Fibroblast of gingiva (primary cell): ENCODE results near the gene RPS23.
A peak's percentile ranks its signal among the peaks of the same experiment; 100 is the strongest.
"Not testable (repeated sequence)": the region's sequence is repeated elsewhere in the genome, so short reads cannot be mapped to it uniquely, and the experiment has no call there.

Experiments
- DNase-seq: peaks from one replicate; pipeline ENCODE4 v3.0.0-alpha.2; 2011; ENCODE audit warnings: low read depth

Gene RPS23

DNA sequence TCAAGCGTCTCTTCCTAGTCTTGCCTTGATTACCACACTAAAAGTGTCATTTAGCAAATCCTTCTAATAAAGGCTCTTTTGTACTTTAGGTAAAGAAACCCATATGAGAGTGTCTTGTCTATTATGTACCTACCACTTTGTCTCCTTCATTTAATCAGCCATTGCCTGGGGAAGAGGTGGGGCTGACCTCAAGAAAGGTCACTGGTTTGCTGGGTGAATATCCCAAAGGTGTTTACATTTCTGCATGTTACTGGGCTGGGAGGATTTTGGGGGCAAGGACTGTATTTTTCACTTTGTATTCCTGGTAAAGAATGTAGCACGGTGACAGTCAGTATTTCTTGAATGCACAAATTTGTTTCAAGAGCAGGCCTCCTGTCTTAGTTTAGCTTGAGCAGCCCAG, 11.9 kb upstream of the RPS23 start:
- DNase-seq: no peak

DNA sequence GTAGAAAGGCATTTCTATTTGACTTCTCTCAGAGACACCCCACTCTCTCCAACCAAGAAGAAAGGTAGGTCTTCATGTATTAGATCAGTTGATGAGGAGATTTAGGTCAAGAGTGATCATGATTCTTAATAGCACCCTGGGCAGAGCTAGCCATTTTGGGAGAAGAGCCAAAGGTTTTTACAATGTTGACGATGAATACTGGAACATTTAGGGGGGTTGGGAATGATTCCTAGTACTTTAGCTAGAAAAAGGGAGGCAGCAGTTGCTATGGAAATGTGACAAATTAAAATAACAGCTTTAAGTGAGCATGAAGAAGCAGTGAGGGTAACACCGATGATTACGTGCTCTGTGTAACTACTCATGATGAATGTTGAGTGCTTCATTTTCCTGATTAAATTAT, 9.5 kb upstream of the RPS23 start:
- DNase-seq: no peak

DNA sequence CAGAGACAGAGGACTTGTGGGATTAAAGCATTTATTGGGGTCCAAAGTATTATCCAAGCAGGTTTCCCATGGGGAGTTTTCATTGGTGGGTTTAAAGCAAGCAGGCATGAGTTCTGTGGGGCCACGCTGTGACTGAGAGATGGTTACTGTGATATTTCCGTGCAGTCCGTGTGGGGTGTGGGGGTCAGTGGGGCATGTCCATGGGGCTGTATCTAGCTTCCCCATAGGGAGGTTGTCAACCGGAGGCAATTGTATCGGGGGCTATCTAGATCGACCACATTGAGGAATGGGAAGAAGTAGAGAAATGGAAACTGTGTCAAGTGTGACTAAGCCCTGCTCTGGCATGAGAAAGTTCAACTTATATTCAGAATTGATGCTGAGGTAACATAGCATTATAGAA, 7.1 kb upstream of the RPS23 start:
- DNase-seq: no peak

DNA sequence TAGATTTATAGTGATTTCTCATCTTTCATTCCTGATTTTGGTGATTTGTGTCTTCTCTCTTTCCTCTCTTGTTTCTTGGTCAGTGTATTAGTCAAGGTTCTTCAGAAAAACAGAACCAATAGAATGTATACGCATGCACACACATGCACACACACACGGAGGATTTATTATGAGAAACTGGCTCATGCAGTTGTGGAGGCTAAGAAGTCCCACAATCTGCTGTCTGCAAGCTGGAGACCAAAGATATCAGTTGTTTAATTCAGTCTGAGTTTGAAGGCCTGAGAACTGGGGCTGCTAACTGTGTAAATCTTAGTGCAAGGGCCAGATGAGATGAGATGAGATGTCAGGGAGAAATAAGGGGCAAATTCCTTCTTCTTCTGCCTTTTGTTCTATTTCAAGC, 5.7 kb upstream of the RPS23 start:
- no peak for DNase-seq

DNA sequence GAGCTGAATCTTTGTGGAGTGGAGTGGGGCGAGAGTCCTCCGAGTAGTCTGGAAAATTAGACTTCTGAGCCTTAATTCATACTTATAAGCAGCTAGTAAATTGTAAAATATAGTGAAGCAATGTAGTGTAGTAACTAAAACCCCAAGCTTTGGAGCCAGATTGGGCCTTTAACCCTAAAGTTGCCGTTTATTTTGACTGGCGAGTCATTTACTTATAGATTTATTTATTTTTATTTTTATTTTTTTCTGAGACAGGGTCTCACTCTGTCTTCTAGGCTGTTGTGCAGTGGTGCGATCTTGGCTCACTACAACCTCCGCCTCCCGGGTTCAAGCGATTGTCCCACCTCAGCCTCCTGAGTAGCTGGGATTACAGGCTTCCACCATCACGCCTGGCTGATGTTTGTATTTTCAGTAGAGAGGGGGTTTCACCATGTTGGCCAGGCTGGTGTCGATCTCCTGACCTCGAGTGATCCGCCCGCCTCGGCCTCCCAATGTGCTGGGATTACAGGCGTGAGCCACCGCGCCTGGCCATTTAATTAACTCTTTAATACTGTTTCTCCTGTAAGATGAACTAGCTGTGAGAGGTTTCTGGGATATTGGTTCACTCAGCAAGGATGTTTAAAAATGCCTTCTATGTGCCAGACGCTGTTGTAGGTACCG, 687 bp upstream of the RPS23 start:
- no peak for DNase-seq

DNA sequence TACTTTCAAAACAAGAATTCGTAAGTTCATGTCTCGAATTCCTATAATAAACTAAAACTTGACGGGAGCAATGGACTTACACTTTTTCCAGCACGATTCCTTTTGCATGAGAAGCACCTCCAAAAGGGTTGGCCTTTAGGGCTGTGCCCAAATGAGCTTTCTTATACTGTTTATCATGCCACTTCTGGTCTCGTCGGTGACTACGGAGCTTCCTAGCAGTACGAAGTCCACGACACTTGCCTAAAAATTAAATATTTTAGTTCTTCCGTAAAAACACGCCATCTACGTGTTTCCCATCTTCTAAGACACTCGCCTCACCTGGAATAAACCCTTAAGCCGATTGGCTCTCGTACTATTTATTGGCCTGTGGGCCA, 554 bp downstream of the RPS23 start:
- DNase-seq: no peak

DNA sequence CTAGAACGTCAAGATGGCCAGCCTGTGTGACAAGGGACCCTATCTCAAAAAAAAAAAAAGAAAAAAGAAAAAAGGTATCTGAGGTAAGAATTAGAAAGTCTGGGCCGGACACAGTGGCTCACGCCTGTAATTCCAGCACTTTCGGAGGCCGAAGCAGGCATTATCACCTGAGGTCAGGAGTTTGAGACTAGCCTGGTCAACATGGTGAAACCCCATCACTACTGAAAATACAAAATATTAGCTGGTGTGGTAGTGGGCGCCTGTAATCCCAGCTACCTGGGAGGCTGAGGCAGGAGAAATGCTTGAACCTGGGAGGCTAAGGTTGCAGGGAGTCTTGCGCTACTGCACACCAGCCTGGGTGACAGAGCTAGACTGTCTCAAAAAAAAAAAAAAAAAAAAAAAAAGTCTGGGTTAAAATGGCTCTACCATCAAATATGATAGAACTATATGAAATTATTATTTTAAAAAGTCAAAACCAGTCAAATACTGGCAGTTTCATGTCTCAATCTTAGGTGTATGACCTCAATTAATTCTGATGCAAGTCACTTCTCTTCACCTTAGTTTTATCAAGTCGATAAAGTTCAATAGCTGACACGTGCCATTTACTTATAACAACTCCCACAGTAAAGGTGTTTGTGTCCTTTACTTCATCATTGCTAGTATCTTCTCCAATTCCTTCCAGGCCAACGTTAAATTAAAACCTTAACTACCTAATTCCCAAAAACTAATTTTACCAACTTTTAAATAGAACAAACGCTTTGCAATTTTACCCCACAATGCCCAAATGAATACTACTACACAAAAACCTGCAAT, 1.1 kb downstream of the RPS23 start:
- DNase-seq: no peak

DNA sequence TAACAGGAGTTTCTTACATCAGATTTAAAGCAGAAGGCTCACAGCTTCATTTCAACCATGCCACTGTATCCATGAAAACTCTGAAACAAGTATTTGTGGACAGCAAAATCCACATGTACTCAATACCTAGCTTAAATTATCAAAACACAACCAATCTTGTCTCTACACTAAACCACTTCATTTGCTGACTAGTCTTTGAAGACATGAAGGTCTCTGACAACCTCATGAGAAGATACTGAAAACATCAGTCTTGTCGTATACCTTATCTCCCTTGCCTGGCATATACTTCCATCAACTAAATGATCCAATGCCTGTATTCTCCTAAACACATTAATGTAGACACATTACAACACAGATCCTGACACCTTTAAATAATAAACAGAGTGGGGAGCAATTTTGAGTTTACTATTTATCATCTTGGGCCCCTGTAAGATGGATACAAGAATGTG, 2.9 kb downstream of the RPS23 start:
- no peak for DNase-seq

DNA sequence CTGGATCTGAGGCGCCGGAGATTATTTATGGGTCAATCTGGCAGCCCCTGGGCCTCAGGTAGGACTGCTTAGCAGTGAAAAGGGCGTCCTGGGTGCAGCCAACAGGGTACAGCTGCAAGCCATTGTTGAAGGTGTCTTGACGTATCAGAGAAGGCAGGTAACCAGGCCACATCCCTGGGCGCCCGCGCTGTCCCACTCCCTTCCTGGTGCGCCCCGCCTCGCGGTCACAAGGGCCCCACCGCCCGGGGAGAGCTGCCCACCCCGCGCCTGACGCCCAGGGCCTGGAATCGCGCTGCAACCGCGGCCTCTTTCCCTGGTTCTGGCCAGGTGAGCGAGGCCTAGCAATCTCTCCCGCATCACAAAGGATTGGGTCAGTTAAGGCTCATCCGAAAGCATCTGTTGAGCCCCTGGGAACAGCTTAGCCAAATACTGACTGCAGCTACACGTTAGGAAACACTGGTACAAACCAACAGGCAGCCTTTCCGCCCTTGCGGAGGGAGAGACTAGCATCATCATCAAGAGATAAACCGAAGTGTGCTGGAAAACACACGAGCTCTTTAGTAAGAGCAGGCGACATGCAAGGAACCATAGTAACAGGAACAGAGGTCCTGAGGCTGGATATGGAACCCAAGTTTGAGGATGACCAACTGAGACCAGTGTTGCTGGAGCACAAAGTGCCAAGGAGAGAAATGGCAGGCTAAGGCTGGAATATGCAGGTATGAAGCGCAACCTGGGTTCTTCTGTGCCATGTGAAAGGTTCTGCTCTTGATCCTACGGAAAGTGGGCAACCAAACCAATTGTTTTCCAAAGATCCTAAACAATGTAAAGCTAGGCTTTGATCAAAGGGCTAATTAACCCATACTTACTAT, 3.6 kb downstream of the RPS23 start:
- no peak for DNase-seq

DNA sequence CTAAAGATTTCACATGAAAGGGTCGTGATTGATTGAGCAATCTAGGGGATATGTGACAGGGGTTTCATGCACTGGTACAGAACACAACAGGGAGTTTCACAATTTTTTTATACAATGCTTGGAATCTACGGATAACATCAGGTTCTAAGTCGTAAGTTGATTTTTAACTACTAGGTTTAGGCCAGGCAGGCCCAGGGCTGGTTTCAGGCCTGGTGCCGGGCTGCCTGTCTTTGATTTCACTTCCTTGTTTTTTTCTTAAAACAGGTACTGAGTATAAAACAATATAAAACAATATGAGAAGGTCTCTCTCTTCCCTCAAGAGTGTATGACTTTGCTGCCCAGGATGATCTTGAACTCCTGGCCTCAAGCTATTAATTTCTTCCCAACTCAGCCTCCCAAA, 4.7 kb downstream of the RPS23 start:
- not testable (repeated sequence) for DNase-seq

DNA sequence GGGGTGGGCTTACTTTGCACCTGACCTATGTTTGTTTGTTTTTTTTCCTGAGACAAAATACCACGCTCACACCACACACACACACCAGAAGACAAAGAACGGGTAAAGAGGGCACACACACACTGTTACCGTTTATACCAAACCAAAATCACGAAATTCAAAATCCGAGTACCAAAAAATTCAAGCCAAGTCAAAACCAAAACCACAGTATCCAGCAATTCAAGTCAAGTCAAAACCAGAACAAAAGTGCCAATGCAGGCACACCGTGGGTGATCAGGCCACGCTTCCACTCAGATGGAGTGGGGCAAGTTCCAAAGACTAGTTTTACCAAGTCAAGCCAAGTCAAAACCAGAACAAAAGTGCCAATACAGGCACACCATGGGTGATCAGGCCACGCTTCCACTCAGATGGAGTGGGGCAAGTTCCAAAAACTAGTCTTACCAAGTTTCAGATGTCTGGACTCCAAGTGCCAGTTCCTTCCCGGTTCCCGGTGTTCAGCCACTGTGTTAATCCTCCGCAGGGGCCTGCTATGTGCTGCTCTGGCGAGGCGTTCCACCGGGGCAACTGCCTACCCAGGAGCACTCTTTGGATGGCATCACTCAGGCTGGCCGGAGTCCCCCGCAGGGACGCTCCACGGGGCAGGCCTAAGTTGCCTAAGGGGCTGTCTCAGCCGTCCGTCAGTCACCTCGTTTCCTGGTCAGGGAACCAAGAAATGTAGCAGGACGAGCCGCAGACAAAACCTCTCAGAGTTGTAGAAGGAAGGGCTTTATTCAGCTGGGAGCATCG, 5.4 kb downstream of the RPS23 start:
- DNase-seq: not testable (repeated sequence)

DNA sequence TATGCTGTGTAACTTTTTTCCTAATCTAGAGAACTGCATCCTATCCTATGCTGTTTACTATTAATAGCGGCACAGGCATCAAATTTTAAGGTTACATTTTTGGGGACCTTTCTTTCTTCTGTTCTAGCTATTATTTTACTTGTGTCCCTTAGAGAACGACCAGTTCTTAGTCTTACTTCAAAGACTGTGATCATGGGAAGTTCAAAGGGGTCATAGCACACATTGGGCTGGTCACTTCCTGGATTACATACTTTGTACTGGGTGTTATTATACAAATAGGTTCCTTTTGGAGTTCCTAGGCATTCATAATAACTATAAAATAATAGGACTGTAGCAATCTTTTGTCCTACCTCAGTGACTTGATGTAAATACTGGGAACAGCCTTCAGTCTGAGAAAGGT, 8.8 kb downstream of the RPS23 start:
- DNase-seq: not testable (repeated sequence)

DNA sequence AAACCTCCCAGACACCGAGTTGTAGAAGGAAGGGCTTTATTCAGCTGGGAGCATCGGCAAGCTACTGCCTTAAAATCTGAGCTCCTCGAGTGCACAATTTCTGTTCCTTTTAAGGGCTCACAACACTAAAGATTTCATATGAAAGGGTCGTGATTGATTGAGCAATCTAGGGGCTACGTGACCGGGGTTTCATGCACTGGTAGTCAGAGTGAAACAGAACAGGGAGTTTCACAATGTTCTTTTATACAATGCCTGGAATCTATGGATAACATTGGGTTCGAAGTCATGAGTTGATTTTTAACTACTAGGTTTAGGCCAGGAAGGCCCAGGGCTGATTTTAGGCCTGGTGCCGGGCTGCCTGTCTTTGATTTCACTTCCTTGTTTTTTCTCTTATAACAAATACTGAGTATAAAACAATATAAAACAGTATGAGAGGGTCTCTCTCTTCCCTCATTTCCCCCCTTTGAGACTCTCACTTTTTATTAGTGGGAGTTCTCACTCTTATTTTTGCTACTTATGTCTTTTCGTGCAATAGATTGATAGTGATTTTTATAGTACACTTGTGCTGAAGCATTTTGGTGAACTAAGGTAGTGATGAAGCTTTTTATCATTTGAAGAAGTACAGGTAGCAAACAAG, 10.7 kb downstream of the RPS23 start:
- DNase-seq: not testable (repeated sequence)

DNA sequence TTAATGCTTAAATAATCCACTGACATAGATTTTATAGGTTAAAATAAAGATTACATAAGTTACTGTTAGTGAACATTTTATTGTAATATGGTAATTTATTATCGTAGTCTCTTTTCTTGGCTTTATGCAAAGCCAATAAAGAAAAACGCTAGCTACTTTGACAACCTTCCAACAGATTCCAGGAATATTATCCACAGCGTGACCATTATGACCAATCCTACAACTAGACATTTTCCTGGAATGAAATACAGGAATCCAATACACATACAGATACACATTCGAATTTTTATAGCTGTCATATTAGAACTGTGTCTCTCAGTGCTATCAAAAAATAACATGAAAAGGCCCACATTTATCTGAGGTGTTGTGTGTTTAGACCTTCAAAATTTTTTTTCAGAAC, 13.1 kb downstream of the RPS23 start:
- peak; percentile 32 for DNase-seq

DNA sequence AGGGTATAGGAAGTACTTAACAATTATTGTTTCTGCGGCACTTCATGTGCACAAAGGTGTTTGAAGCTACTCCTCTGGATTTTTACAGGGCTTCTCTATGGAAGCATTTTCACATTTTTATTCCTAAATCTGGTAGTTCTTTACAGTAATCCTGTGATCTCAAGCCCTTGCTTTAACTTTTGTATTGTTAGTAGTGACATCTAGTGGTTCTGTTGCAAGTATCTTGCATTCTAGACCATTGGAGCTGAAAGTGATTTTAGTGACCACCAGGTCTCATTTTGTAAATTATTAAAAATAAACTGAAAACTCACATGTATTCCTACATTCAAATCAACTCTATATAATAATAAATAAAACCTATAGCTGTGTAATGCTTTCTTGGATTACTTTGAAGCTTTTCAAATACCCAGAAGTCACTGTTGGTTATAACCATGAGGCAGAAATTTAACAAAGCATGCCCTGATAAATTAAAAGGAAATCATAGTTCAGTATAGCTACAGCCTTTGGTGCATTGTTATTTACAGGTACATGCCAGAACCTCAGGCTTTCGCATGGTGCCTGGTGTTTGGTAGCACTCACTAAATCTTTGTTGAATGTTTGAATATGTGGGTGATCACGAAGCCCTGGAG, 18.9 kb downstream of the RPS23 start:
- DNase-seq: peak; percentile 21

DNA sequence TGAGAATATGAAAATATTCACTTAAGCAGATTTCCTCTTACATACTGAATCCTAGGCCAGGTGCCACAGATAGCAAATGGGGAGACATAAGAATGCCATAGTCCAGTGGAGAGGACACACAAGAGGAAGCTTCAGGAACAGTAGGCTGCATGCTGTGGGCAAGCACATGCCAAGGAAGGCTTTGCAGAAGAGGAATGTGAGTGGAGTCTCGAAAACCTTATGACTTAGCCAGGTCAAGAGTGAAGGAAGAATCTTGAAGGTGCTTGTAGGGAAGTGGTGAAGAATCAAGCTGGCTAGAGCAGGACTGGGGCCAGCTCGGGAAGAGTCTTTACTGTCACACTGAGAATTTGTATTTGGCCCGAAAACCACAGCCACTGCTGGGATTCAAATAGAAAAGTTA, 20.4 kb downstream of the RPS23 start:
- DNase-seq: no peak

DNA sequence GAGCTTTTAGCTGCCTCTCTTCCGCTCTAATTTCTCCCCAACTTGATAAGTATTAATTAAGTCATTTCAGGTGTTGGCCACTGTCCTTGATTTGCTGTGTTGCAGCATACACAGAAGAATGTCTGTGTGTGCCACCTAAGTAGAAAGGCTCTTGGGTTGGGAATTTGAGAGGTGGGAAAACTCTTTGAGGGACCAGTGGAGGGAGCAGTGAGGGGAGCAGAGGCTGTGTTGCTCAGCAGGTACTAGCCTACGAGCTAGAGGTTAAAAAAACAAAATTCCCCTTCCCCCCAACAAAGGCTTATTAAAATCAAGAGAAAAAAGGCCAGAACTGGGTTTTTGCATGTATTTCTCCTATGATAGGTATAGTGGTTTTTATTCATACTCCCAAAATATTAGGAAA, 20.9 kb downstream of the RPS23 start:
- no peak for DNase-seq

DNA sequence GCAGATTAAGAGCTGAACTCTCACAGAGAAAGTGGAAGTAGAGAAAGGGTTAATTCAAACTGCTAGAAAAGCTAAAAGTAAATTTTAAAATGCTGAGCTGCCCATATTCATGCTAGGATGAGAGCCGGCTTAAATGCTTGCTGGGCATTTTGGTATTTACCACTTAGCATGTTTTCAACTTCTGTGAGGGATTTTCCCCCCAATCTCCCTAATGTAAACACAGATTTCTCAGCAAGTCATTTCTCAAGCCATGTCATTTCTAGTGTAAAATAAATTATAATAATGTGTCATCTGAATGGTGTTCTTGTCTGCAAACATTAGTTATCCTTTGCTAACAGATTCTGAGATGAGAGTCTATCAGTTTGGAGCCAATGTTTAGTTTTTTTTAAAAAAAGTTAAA, 22.3 kb downstream of the RPS23 start:
- no peak for DNase-seq

DNA sequence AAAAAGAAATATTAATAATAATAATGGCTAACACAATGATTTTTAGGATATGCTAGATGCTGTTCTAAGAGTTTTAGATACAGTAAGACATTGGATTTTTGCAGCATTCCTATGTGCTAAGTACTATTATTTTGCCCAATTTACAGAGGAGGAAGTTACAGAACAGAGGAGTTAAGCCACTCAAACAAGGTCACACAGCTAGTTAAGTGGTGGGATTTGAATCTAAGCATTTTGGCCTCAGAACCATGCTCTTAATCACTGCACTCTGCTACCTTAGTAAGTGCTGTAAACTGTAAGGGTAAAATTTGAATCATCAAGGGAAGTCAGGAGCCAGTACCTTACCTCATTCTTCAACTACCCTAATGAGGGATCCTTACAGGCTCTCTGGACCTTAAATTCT, 25.4 kb downstream of the RPS23 start:
- no peak for DNase-seq

DNA sequence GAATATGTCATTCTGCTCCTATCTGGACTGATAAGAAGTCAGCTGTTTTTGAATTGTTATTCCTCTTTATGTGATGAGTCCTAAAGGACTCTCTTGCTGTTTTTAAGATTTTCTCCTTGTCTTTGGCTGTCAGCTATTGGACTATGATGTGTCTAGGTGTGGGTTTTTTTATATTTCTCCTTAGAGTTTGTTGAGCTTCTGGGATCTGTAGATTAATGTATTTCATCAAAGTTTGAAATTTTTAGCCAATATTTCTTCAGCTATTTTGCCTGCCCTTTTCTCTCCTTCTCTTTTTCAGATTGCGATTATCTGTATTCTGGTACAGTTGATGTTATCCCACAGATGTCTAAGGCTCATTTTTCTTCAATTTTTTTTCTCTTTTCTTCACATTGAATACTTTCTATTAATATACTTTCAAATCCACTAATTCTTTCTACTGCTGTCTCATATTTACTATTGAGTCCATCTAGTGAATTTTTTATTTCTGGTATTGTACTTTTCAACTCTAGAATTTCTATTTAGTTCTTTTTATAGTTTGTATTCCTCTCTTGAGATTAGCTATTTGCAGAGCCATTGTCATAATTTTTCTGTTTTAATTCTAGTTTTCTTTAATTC, 31.1 kb downstream of the RPS23 start:
- DNase-seq: no peak
